HepG2 (cell line): ENCODE results near the gene TFAP2E. TPM values are rescaled to one million over a fixed set of nuclear protein-coding genes. Genes with fewer than 3 reads are reported as not detected.

Source experiments
- ARNT ChIP-seq: fragments of 450-650 bp; IDR thresholded peaks from 2 replicates; pipeline ENCODE4 v1.6.1; 2017
- BORCS8-MEF2B ChIP-seq: sonication (generic); formaldehyde crosslinking; IDR thresholded peaks from 2 replicates; pipeline ENCODE4 v1.8.0; 2022; ENCODE audit warnings: mild to moderate bottlenecking, missing genetic modification reagents
- FOSL1 ChIP-seq: sonication (generic); formaldehyde crosslinking; IDR thresholded peaks from 2 replicates; pipeline ENCODE4 v1.9.0; 2021; ENCODE audit warnings: missing genetic modification reagents, borderline replicate concordance
- FOXJ3 ChIP-seq: sonication (generic); formaldehyde crosslinking; IDR thresholded peaks from 2 replicates; pipeline ENCODE4 v1.4.0; 2020; ENCODE audit warnings: missing genetic modification reagents, mild to moderate bottlenecking, borderline replicate concordance
- HMG20B ChIP-seq: conservative IDR thresholded peaks from 2 replicates; pipeline ENCODE4 v1.6.1; 2016; ENCODE audit warnings: missing genetic modification reagents, missing compliant biosample characterization
- HNF4G ChIP-seq, 2 experiments: sonication (generic) in 1 of 2; formaldehyde crosslinking in 1 of 2; IDR thresholded peaks; 2 replicates each; pipeline versions ENCODE4 v1.4.0 to v1.6.1; 2011 to 2020; ENCODE audit warnings: borderline replicate concordance in 2 of 2, low read depth in 2 of 2, mild to moderate bottlenecking in 2 of 2, low read length in 1 of 2, missing genetic modification reagents in 1 of 2, moderate library complexity in 1 of 2
- JUNB ChIP-seq: sonication (generic); formaldehyde crosslinking; IDR thresholded peaks from 2 replicates; pipeline ENCODE4 v1.8.0; 2022; ENCODE audit warnings: missing genetic modification reagents, mild to moderate bottlenecking, borderline replicate concordance
- PBX3 ChIP-seq: sonication (generic); formaldehyde crosslinking; IDR thresholded peaks from 2 replicates; pipeline ENCODE4 v1.8.1; 2023; ENCODE audit warnings: missing genetic modification reagents, inconsistent platforms, borderline replicate concordance
- PHB2 ChIP-seq: fragments of 450-650 bp; IDR thresholded peaks from 2 replicates; pipeline ENCODE4 v1.6.1; 2018; ENCODE audit not compliant: partially characterized antibody
- ZBTB33 ChIP-seq: sonication (generic); formaldehyde crosslinking; IDR thresholded peaks from 2 replicates; pipeline ENCODE4 v1.4.0; 2020; ENCODE audit warnings: missing genetic modification reagents
- ZBTB8A ChIP-seq: sonication (generic); formaldehyde crosslinking; IDR thresholded peaks from 2 replicates; pipeline ENCODE4 v1.4.0; 2020; ENCODE audit warnings: mild to moderate bottlenecking, low read depth, missing genetic modification reagents, borderline replicate concordance
- ZNF136 ChIP-seq: sonication (generic); formaldehyde crosslinking; IDR thresholded peaks from 2 replicates; pipeline ENCODE4 v1.8.1; 2022; ENCODE audit warnings: low read depth, mild to moderate bottlenecking, moderate library complexity, missing genetic modification reagents
- ZNF496 ChIP-seq: sonication (generic); formaldehyde crosslinking; IDR thresholded peaks from 2 replicates; pipeline ENCODE4 v1.8.1; 2023; ENCODE audit warnings: mild to moderate bottlenecking, moderate library complexity, missing genetic modification reagents; ENCODE audit not compliant: insufficient replicate concordance
- ZNF563 ChIP-seq: sonication (generic); formaldehyde crosslinking; IDR thresholded peaks from 2 replicates; pipeline ENCODE4 v1.8.0; 2022; ENCODE audit warnings: mild to moderate bottlenecking, moderate library complexity, missing genetic modification reagents
- ZNF577 ChIP-seq: sonication (generic); formaldehyde crosslinking; IDR thresholded peaks from 2 replicates; pipeline ENCODE4 v1.4.0; 2020; ENCODE audit warnings: mild to moderate bottlenecking, low read depth, missing genetic modification reagents, borderline replicate concordance
- ZNF782 ChIP-seq: sonication (generic); formaldehyde crosslinking; IDR thresholded peaks from 2 replicates; pipeline ENCODE4 v1.4.0; 2020; ENCODE audit warnings: missing genetic modification reagents, mild to moderate bottlenecking, borderline replicate concordance
- ZUFSP ChIP-seq: sonication (generic); formaldehyde crosslinking; IDR thresholded peaks from 2 replicates; pipeline ENCODE4 v1.9.0; 2021; ENCODE audit warnings: missing genetic modification reagents, mild to moderate bottlenecking, borderline replicate concordance
- ZZZ3 ChIP-seq: sonication (generic); formaldehyde crosslinking; IDR thresholded peaks from 2 replicates; pipeline ENCODE4 v1.4.0; 2020; ENCODE audit warnings: missing genetic modification reagents, mild to moderate bottlenecking, borderline replicate concordance
- polyA plus RNA-seq, 8 experiments: library from polyadenylated mRNA; depleted of rRNA in 3 of 8; stranded (reverse) in 7 of 8; unstranded in 1 of 8; fragments of >200 nt; fragmentation: Illumina TruSeq in 4 of 8; extraction: Trizol in 4 of 8; gene quantifications; 2 replicates each; pipeline versions ENCODE4 v1.2.1 to v1.2.3, GENCODE V29; 2011 to 2016; ENCODE audit warnings: low read depth in 4 of 8, missing spikeins in 1 of 8, mixed read lengths in 1 of 8; ENCODE audit not compliant: insufficient read depth in 1 of 8
- total RNA-seq, 5 experiments: library from RNA; depleted of rRNA; stranded (reverse); fragments of >200 nt; fragmentation: Illumina TruSeq; extraction: Trizol; gene quantifications; 2 replicates each; pipeline ENCODE4 v1.2.3, GENCODE V29; 2016; ENCODE audit warnings: low read depth in 1 of 5
- TF ChIP-seq, protein P1 (sequence below): IDR thresholded peaks from 2 replicates; pipeline ENCODE4 v1.6.1; 2012; ENCODE audit warnings: low read depth, low read length, improper control_type of control experiment
- TF ChIP-seq, protein P2 (sequence below): sonication (generic); formaldehyde crosslinking; IDR thresholded peaks from 2 replicates; pipeline ENCODE4 v1.4.0; 2020; ENCODE audit warnings: mild to moderate bottlenecking, missing genetic modification reagents

TFAP2E gene
- total and polyA plus RNA-seq, 2 of the 13 experiments (the other 11 are each of a cell fraction or from before 2014, with no cell fraction given), result 0.31 to 0.41 TPM

DNA sequence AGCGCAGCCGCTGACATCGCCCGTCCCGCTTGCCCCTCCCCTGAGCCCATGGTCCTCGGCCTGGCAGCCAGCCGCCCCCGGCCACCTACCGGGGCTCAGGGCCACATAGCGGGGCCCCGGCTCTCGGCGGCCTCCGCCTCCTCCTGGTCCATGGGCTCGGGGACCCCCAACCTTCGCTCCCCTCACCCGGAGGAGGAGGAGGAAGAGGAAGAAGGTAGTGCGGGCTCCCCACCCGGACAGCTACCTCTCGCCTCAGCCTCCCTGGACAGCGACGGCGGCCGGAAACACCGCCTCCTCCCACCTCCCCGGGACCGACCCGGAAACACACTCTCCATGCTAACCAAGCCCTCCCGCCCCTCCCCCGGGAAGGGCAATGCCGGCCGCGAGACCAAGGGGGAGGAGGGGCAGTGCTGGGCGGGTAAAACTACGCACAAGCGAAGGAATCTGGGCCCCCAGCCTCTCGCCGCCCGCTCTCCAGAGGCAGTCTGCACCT lies 15.9 kb upstream of the TFAP2E start, which contains the start of gene KIAA0319L (continued):
- TF ChIP-seq ARNT, result no peak
- TF ChIP-seq HNF4G (IDR thresholded peaks at IDR 0.05; ENCODE audit: borderline replicate concordance, low read depth, low read length), result no peak
- TF ChIP-seq HNF4G (CRISPR knock-in tag; IDR thresholded peaks at IDR 0.05; ENCODE audit: borderline replicate concordance, low read depth), result no peak
- TF ChIP-seq ZZZ3, result no peak
- TF ChIP-seq JUNB (CRISPR knock-in tag), result no peak; the same call in 1 of the 2 replicates
- no peak for TF ChIP-seq ZUFSP (CRISPR knock-in tag)
- TF ChIP-seq PHB2, result no peak
- TF ChIP-seq PBX3, result no peak
- TF ChIP-seq ZNF782 (CRISPR knock-in tag), result no peak
- TF ChIP-seq, protein P1, sequence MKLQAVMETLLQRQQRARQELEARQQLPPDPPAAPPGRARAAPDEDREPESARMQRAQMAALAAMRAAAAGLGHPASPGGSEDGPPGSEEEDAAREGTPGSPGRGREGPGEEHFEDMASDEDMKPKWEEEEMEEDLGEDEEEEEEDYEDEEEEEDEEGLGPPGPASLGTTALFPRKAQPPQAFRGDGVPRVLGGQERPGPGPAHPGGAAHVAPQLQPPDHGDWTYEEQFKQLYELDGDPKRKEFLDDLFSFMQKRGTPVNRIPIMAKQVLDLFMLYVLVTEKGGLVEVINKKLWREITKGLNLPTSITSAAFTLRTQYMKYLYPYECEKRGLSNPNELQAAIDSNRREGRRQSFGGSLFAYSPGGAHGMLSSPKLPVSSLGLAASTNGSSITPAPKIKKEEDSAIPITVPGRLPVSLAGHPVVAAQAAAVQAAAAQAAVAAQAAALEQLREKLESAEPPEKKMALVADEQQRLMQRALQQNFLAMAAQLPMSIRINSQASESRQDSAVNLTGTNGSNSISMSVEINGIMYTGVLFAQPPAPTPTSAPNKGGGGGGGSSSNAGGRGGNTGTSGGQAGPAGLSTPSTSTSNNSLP, result no peak
- TF ChIP-seq FOXJ3, result no peak
- TF ChIP-seq HMG20B, result no peak
- no peak for TF ChIP-seq ZNF496
- TF ChIP-seq ZNF577 (CRISPR knock-in tag), result no peak
- TF ChIP-seq ZBTB8A (CRISPR knock-in tag), result no peak
- TF ChIP-seq ZNF136 (CRISPR knock-in tag), result no peak
- TF ChIP-seq BORCS8-MEF2B (CRISPR knock-in tag), result peak; percentile 73; the same call in 1 of the 2 replicates
- TF ChIP-seq, protein P2, sequence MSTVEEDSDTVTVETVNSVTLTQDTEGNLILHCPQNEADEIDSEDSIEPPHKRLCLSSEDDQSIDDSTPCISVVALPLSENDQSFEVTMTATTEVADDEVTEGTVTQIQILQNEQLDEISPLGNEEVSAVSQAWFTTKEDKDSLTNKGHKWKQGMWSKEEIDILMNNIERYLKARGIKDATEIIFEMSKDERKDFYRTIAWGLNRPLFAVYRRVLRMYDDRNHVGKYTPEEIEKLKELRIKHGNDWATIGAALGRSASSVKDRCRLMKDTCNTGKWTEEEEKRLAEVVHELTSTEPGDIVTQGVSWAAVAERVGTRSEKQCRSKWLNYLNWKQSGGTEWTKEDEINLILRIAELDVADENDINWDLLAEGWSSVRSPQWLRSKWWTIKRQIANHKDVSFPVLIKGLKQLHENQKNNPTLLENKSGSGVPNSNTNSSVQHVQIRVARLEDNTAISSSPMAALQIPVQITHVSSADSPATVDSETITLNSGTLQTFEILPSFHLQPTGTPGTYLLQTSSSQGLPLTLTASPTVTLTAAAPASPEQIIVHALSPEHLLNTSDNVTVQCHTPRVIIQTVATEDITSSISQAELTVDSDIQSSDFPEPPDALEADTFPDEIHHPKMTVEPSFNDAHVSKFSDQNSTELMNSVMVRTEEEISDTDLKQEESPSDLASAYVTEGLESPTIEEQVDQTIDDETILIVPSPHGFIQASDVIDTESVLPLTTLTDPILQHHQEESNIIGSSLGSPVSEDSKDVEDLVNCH (CRISPR knock-in tag), result no peak
- no peak for TF ChIP-seq ZBTB33 (CRISPR knock-in tag)
- TF ChIP-seq FOSL1 (CRISPR knock-in tag), result no peak
- TF ChIP-seq ZNF563 (CRISPR knock-in tag), result no peak
